Measurements from ENCODE around the gene LRCH1.

Gene LRCH1

DNA sequence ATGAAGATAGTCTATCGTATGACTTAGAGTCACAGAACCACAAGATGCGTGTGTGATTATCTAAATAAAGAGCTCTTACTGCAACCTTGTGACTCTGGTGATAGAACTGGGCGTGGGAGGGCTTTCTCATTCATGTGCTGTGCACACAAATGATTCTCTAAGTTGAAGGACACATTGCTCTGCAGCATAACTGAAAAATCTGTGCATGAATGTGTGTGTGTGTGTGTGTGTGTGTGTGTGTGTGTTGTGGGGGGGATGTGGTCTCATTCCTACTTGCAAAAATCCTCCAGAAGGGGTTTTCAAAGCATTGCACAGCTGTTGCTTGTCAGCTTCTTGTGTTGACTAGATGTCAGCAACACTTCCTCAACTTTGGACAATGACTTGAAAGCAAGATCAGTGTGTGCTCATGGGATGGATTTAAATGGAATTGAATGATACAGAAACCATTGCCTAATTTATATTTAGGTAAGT lies 22.4 kb downstream of the LRCH1 start:
- peak; percentile 60 for DNase-seq (ENCODE audit: low read depth)
- TF ChIP-seq CTCF (conservative IDR thresholded peaks at IDR 0.05; ENCODE audit: low read depth, low read length), result no peak
- no peak overlapping the region for H3K4me3 ChIP-seq (ENCODE audit: low read depth, low read length)

- no peak overlapping the region for H3K4me3 ChIP-seq (ENCODE audit: low read depth, low read length)
- TF ChIP-seq CTCF (conservative IDR thresholded peaks at IDR 0.05; ENCODE audit: low read depth, low read length), result no peak
- DNase-seq (ENCODE audit: low read depth), result peak; percentile 62
Measured at GRCh38 chr13:46575818-46576221, 22.9 kb downstream of the LRCH1 start.

GRCh38 chr13:46576762-46577161 lies 23.8 kb downstream of the LRCH1 start:
- no peak overlapping the region for H3K4me3 ChIP-seq (ENCODE audit: low read depth, low read length)
- no peak for TF ChIP-seq CTCF (conservative IDR thresholded peaks at IDR 0.05; ENCODE audit: low read depth, low read length)
- DNase-seq (ENCODE audit: low read depth), result no peak

GRCh38 chr13:46577696-46578589 lies 25.0 kb downstream of the LRCH1 start:
- H3K4me3 ChIP-seq (ENCODE audit: low read depth, low read length), result no peak overlapping the region
- no peak for DNase-seq (ENCODE audit: low read depth)
- TF ChIP-seq CTCF (conservative IDR thresholded peaks at IDR 0.05; ENCODE audit: low read depth, low read length), result no peak

DNA sequence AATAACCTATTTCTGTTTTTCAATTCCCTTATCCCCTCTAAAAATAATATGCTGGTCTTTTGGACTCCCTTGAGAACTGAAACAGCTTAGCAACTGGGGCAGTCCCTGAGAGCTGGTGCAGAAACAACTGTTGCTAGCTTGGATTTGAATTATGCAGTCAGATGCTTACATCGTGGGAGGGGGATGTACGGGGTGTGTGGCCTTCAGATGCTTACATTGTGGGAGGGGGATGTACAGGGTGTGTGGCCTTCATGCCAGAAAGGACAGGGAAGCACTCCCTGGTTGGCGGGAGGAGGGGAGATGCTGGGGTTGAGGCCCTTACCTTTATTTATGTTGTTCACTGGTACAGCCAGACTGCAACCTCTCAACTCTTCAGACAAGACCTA lies 25.6 kb downstream of the LRCH1 start:
- no peak for TF ChIP-seq CTCF (conservative IDR thresholded peaks at IDR 0.05; ENCODE audit: low read depth, low read length)
- H3K4me3 ChIP-seq (ENCODE audit: low read depth, low read length), result no peak overlapping the region
- no peak for DNase-seq (ENCODE audit: low read depth)

GRCh38 chr13:46580362-46580839 lies 27.4 kb downstream of the LRCH1 start:
- no peak for TF ChIP-seq CTCF (conservative IDR thresholded peaks at IDR 0.05; ENCODE audit: low read depth, low read length)
- no peak for DNase-seq (ENCODE audit: low read depth)

GRCh38 chr13:46582190-46582589 lies 29.2 kb downstream of the LRCH1 start:
- H3K4me3 ChIP-seq (ENCODE audit: low read depth, low read length), result no peak overlapping the region
- no peak for DNase-seq (ENCODE audit: low read depth)
- no peak for TF ChIP-seq CTCF (conservative IDR thresholded peaks at IDR 0.05; ENCODE audit: low read depth, low read length)

More at GRCh38 chr13:46580362-46580839, 27.4 kb downstream of the LRCH1 start:
- no peak overlapping the region for H3K4me3 ChIP-seq (ENCODE audit: low read depth, low read length)

All from choroid plexus epithelial cell (primary cell).